Measurements from ENCODE around the gene AJAP1.

Gene AJAP1

GRCh38 chr1:4825800-4826450 is 171.5 kb downstream of the AJAP1 start:
- DNase-seq (ENCODE audit: low read depth): no peak
- TF ChIP-seq, protein P1, sequence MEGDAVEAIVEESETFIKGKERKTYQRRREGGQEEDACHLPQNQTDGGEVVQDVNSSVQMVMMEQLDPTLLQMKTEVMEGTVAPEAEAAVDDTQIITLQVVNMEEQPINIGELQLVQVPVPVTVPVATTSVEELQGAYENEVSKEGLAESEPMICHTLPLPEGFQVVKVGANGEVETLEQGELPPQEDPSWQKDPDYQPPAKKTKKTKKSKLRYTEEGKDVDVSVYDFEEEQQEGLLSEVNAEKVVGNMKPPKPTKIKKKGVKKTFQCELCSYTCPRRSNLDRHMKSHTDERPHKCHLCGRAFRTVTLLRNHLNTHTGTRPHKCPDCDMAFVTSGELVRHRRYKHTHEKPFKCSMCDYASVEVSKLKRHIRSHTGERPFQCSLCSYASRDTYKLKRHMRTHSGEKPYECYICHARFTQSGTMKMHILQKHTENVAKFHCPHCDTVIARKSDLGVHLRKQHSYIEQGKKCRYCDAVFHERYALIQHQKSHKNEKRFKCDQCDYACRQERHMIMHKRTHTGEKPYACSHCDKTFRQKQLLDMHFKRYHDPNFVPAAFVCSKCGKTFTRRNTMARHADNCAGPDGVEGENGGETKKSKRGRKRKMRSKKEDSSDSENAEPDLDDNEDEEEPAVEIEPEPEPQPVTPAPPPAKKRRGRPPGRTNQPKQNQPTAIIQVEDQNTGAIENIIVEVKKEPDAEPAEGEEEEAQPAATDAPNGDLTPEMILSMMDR (conservative IDR thresholded peaks at IDR 0.05; ENCODE audit: control insufficient read depth, insufficient read depth, low read depth, low read length): no peak
- no peak overlapping the region for H3K4me3 ChIP-seq (ENCODE audit: control insufficient read depth, low read depth, low read length)

DNA sequence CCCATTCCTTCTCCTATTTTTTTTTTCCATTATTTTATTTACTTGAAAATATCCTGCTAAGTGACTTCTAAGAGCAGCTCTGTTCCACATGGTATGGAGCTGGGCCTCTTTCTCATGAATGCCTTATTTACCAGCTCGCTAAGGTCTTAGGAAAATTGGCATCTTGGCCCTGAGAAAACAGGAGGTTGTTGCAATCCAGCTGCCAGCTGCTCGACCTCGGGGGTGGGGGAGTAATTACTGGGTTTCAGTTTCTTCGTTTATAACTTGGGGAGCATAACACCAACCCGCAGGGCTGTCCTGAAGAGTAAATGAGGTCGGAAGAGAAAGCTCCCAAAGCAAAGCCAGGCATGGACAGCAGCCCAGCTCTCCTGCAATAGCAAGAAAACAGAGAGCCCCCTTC is 176.3 kb downstream of the AJAP1 start:
- no peak overlapping the region for H3K4me3 ChIP-seq (ENCODE audit: control insufficient read depth, low read depth, low read length)
- TF ChIP-seq, protein P1 (conservative IDR thresholded peaks at IDR 0.05; ENCODE audit: control insufficient read depth, insufficient read depth, low read depth, low read length): no peak
- DNase-seq (ENCODE audit: low read depth): no peak

GRCh38 chr1:4836574-4836973 is 182.2 kb downstream of the AJAP1 start:
- DNase-seq (ENCODE audit: low read depth): no peak
- H3K4me3 ChIP-seq (ENCODE audit: control insufficient read depth, low read depth, low read length): no peak overlapping the region
- TF ChIP-seq, protein P1 (conservative IDR thresholded peaks at IDR 0.05; ENCODE audit: control insufficient read depth, insufficient read depth, low read depth, low read length): no peak

DNA sequence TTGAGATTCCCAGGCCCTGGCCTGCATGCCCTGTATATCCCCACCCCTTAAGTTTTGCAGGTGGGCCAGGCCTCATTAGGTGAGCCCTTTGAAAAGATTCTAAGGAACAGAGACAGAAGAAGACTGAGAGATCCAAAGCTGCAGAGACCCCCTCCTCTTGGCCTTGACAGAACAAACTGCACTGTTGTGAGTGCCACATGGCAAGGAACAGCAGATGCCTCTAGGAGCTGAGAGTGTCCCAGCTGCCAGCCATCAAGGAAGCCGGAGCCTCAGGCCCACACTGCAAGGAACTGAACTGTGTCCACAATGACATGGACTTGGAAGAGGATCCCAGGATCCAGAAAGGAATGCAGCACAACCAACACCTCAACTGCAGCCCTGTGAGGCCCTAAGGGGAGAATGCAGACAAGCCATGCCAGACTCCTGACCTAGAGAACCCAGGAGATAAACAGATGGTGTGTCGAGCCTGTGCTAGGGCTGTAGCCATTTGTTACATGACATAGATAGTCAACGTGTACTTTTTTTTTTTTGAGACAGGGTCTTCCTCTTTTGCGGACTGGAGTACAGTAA is 182.7 kb downstream of the AJAP1 start:
- no peak for DNase-seq (ENCODE audit: low read depth)
- no peak overlapping the region for H3K4me3 ChIP-seq (ENCODE audit: control insufficient read depth, low read depth, low read length)
- TF ChIP-seq, protein P1 (conservative IDR thresholded peaks at IDR 0.05; ENCODE audit: control insufficient read depth, insufficient read depth, low read depth, low read length): no peak

DNA sequence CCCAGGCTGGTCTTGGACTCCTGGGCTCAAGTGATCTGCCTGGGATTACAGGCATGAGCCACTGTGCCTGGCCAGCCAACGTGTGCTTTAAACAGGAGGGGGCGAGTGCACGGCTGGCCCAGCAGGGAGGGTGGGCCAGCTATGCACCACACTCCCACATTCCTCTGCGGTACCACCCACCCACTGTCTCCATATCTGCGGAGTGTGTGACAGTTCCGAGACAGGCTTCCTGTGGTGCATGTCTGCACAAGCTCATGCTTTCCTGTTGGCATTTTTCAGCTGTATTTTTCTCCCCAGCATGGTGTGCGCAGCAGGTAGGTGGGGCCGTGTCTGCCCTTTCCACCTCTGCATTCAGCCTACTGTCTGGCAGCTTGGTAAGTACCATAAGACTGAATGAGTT is 183.3 kb downstream of the AJAP1 start:
- H3K4me3 ChIP-seq (ENCODE audit: control insufficient read depth, low read depth, low read length): no peak overlapping the region
- TF ChIP-seq, protein P1 (conservative IDR thresholded peaks at IDR 0.05; ENCODE audit: control insufficient read depth, insufficient read depth, low read depth, low read length): no peak
- no peak for DNase-seq (ENCODE audit: low read depth)

DNA sequence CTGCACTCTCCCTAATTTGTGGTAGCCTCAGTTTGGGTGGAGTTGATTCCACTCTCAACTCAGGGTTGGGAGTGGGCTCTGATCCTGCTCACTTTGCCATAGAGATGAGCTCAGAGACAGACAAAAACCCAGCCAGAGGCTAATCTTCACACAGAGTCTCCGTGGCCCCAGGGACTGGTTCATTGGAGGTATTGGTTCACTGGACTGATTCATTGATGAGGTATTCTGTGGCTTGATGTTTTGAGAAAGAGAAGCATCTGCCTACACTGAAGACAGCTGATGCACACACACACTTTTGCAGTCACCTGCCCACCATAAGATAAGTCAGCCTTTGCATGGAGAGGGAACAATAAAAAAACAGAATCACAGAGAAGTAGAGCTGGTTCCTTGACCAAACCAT is 183.8 kb downstream of the AJAP1 start:
- DNase-seq (ENCODE audit: low read depth): no peak
- TF ChIP-seq, protein P1 (conservative IDR thresholded peaks at IDR 0.05; ENCODE audit: control insufficient read depth, insufficient read depth, low read depth, low read length): no peak
- no peak overlapping the region for H3K4me3 ChIP-seq (ENCODE audit: control insufficient read depth, low read depth, low read length)

Data from fibroblast of mammary gland (primary cell).